ENCODE results near the gene PLXNA4.

The PLXNA4 gene

DNA sequence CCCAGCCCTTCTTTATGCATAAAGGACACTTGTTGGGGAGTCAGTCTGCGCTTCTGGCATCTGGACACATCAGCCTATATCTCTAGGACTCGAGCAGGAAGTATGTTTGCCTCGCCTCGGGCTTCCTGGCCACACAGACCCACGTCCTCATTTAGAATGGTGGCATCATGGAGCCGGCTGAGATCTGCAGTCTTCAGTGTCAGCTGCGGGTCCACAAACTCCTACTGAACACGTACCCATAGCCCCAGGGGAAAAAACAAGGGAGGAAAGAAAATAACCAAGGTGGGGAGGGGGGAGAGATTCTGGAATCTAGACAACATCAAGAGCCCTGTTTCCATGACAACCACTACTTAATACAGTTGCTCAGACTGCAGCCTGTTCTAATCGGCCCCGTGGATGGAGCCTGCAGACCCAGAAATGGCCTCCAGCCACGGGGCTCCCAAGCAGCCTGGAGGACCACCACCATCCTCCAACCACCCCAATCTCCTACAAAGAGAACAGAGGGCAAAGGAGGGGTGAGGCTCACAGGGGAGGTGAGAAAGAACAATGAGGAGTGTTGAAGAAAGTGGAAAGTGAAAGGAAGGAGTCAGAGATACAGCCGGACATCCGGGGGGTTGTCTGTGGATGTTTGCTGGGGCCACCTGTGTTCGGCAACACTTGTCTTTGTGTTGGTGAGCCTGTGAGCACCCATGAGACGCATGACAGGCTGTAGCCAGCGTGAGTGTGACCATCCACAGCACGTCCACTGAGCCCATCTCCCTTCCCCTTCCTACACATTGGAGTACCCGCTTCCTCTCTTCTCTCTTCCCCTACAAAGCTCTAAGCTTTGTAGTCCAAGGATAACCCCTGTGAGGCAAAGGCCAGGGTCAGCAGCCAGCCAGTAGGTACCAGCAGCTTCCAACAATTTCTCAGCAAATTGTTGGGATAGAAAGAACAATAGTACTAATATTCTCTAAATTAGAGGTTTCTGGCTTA lies 141.0 kb downstream of the PLXNA4 start:
- DNase-seq = peak in 1 of 2 experiments; percentile 4

DNA sequence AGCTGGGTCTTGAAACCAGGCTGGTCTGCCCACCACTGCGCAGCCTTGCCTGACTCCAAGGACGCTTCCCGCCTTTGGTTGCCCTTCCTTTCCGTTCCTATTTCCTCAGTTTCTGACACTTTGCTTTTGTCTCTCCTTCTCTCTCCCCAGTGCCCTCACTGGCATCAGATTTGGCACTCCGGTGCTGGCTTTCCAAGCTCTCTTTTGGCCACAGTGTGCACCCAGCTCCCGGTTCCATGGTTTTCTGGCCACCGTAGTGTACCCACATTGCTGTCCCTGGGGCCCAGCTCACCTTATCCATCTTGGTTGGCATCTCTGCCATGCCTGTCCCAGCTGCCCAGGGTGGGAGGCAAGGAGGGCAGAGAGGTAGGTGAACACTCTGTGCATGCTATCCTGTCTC lies 142.2 kb downstream of the PLXNA4 start:
- DNase-seq = no peak

DNA sequence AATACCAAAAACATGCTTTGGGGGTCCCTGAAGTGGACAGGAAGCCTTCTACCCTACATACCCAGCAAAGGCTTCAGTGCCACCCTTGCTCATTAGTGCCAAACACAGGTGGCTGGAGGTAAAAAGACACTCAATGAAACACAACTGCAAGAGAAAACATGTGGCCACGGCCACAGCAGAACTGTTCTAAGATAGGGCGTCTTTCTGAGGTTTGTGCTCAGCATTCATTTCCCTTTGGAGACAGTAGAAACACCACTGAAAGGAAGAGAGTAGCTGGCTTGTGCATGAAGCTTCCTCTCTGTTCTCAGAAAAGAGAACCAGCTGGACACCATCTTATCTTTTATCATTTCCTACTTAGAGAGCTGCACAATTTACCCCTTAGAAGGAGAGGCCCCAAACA lies 143.0 kb downstream of the PLXNA4 start:
- no peak for DNase-seq

DNA sequence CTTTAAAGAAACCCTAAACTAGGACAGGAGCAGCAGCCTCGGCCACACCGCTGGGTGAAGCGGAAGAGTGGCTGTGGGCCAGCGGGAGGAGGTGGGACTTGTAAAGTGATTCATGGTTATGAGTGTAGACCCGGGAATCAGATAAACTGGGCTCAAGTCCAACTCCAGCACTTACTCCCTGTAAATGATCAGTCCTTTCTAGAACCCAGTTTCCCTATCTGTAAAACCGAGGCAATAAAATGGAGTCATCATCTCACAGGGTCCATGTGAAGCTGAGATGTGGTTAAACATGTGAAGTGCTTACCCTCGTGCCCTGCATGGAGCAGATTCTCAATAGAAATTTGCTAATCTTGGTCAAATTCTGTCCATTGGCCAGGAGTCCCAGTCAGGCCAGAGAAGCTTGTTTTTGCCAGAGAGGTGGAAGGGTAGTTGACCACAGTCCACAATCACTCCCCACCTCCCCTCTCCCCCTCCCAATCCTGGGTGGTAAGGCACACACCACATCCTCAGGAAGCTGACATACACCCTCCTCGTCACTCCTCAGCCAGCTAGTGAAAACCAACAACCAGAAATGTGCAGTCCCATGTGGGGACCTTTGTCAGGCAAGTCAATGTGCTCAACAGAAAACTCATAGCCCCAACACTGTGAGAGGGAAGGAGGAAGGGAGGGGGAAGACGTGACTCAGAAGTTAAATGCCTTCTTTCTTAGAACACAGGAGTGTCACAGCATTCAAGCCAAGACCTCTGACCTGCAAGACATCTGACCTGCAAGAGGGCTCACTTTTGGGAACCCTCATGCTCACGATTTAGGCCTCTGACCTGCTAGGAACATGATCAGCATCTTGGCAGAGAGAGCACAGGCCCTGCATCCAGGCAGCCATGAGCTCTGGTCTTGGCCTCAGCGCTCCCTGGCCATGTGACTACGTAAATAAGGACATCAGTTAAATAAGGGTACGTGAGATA lies 145.1 kb downstream of the PLXNA4 start:
- DNase-seq = peak; percentile 25 to 31

DNA sequence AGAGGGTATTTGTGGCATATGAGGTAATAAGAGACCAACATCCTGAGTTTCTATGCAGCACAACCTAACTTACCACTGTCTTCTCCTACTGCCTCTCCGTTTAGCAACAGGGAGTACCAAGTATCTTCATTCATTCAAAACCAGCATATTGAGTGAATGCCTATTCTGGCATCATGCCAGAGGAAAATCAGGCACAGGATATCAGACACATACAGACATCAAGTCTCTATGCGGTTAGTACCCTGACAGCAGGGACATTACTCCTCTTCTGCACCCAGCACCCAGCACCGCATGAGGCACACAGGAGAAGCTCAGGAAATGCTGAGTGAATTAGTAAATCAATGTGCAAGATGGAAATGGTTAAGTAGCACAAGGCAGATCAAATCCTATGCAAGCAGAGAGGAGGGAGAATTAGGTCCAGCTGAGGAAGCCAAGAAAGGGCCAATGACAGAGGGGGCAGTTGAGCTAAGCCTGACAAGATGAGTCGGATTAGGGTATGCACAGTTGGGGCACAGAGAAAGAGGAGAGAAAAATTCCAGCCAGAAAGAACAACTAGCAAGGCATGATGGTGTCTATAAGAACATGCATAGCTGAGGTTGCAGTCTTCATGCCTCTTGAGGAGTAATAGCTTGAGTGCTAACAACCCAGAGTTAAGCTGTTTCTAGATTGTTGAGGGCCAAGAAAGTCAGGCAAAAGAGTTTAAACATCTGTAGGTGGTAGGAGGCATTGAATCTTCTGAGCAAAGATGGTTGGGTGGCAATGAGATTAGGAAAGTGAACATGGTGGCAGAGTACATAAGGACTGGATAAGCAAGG lies 146.0 kb downstream of the PLXNA4 start:
- peak in 1 of 2 experiments; percentile 38 for DNase-seq

DNA sequence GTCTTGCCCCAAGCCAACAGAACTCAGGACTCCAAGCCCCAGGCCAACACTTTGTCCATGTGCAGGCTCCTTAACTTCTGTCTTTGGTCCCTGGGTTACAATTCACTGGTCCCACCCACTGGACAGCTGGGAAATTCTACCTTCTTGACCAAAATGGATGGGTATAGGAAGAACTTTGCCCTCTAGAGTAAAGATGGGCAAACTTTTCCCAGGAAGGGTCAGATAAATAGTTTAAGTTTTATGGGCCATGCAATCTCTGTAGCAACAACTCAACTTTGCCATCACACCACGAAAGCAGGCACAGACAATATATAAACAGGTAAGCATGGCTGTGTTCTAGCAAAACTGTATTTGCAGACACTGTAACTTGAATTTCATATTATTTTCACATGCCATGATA lies 147.1 kb downstream of the PLXNA4 start:
- DNase-seq = no peak

DNA sequence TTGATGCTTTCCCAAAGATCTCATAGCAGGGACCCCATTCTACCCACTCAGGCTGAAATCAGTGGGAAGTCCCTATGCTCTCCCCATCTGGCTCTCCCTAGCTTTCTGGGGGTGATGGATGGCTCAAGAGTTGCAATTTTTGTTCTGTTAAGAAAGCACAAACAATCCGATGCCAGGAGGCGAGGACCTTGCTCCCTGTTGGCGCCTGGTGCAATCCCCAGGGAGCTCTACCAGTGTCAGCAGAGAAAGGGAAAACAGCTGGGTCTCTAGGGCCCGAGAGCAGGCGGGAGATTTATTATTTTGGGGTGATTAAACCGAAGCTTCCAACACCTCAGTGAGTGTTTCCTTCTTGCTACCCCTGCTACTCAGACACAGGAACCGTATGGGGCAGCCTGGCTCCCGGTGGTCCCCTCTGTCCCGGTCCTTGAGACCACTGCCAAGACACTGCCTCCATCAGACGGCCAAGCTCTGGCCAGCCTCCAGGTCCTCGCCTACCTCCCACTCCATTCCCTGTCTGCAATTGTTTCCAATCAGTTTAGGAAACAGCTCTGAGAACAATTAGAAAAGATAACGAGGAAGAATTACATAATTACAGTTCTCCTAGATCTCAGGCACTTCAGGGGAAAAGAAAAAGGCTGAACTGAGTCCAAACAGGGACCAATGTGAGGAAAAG lies 147.9 kb downstream of the PLXNA4 start:
- DNase-seq = no peak

DNA sequence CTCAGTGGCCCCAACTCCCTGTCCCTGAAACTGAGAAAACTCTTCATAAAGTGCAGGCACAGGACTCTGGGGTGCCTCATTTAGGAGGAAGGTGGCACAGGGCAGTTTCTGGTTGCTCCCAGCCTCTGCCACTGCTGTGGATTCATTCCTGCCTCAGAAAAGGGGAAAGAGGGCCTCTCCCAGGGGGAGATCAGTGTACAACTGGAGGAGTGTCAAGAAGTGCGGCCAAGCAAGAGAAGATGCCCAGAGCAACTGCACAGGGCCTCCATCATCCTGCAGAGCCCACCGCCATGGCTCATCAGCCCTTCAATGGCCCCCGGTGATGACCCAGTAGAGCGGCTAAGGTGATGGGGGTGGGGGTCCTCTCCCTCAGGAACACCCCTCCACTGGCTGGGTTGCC lies 150.3 kb downstream of the PLXNA4 start:
- DNase-seq = no peak

DNA sequence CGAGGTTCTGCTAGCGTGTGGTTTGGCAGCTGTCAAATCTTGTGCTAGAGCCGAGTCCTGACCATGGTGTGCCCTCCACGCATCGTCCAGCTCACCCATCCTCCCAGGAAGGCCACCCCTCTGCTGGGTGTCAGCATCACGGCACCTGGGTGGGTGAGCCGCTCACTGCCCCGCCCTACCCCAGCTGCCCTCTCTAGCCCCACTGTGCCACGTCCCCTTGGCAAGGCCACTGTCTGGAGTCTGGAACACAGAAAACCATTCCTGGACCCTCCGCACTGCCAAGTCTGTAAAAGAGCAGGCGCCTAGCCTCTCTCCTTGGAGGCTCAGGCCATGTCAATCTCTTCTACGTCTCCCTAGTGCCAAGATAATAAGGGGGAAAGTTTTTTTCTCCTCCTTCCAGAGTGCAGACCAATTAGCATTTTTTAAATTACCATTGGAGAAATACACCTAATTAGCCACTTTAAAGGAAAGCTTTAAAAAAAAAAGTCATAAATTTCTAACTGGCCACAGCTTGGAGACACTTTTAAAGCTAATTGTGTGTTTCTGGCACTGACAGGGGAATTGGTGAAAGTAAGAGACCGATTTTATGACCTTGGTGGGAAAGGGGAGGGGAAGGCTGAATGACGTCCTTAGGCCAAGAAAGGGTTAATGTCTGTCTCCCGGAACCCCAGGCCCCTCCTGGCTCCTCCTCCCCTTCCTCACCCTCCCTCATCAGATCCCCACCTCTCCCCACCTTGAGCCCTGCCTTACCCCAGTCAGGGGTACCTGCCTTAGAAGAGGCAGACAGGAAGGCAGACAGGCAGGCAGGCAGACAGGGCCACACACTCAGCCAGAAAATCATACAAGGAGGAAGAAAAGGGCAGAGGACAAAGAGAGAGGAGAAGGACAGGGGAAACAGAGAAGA lies 151.2 kb downstream of the PLXNA4 start:
- DNase-seq = no peak

DNA sequence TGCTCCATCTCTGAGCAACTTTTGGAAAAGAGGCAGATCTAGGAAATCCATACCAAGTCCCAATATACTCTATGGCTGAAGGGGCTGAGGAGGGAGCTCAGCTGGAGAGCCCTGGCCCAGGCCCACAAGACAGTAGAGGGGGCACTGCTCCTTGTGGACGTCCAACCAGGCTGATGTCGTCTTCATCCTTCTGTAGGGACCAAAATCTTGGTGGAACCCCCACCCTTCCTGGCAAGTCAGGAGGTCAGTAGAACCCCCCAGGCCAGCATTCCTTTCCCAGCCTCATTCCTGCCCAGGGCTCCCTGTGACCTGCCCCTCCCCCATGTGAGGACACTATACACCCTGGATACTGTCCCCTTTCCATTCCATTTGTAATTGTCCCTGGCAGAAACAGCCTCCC lies 152.0 kb downstream of the PLXNA4 start:
- no peak for DNase-seq

DNA sequence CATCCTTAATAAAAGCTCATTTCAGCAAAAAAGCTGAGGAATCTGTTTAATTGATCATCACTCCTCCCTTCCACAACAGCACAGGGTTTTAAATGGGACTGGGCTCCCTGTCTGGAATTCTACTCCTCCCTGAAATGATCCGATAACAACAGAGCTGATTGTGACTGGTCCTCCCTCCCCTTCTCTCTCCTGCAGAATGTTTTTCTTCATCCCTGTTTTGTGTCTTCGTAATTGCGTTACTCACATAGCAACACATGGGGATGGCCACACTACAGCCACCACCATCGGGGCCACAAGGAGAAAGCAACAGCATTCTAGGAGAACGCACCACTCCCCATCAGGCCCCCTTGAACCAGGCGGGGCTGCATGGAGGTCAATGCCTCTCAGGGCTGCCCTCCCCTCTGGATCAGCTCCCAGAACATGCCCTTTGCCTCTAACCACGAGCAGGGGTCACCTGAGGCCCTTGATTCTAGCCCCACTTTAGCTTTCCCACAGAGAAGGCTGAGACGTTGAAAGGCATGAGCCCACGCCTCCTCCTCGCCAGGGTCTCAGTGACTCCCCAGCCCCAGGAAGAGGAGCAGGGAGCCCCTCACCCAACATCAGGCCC lies 152.6 kb downstream of the PLXNA4 start:
- no peak for DNase-seq

DNA sequence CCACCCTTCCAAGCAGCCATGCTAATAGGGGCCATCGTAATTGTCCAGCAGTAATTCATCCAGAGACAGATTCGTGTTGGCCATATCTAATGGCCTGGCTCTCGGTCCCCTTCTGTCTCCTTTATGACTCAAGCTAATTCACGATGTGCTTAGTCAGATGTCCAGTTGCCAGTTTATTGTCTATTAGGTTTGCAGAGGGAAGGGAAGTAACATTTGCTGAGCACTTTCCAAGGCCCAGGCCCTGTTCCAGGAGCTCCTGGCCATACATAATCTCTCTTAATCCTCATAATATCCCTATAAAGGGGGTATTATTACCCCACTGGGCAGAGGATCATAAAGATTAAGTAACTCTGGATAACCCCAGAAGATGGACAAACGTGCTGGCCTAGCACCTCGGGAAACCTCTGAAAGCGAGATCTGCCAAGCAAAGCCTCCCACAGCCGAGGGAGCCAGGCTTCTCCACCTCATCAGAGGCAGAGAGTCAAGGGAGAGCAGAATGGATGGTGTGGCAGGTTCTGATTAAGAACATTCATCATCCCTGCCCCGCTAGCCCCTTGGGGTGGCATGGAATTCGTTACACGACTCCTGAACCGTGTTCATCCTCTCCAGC lies 153.7 kb downstream of the PLXNA4 start:
- DNase-seq = no peak

DNA sequence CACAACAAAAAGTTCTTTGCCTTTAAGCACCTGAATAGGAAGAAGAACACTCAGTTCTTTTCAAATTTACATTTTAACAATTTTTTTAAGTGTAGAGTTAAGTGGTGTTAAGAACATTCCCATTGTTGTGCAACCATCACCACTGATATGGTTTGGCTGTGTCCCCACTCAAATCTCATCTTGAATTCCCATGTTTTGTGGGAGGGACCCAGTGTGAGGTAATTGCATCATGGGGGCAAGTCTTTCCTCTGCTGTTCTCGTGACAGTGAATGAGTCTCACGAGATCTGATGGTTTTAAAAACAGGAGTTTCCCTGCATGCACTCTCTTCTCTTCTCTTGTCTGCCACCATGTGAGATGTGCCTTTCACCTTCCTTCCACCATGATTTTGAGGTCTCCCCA lies 155.7 kb downstream of the PLXNA4 start:
- no peak for DNase-seq

DNA sequence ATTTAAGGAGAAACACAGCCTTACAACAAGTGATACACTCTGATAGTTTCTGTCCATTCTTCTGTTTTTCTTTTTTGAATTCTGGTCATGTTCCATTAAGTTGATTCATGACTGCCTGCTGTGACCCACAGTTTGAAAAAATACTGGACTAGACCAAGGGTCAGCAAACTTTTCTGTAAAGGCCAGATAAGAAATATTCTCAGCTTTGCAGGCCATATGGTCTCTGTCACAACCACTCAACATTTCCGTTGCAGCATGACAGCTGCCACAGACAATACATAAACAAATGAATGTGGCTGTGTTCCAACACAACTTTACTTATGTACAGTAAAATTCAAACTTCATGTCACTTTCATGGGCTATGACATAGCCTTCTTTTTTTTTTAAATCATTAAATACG lies 156.7 kb downstream of the PLXNA4 start:
- no peak for DNase-seq

DNA sequence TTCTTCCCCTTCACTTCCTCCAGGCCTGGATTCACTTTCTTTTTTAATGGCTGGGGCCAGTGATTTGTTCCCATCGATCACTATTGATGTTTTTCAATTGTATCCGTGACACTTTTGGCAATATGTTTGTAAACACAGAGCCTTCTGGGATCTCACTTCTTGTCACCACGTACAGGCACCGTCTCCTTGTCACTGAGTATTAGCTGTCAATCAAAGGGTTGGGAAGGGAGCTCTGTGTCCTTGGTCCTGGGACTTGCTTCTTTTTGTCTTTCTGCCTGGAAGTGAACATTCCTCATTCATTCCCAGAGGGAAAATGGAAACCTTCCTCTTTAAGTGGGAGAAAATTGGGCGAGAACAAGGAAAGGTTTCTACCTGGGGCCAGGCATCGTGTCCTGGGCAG lies 157.4 kb downstream of the PLXNA4 start:
- no peak for DNase-seq

DNA sequence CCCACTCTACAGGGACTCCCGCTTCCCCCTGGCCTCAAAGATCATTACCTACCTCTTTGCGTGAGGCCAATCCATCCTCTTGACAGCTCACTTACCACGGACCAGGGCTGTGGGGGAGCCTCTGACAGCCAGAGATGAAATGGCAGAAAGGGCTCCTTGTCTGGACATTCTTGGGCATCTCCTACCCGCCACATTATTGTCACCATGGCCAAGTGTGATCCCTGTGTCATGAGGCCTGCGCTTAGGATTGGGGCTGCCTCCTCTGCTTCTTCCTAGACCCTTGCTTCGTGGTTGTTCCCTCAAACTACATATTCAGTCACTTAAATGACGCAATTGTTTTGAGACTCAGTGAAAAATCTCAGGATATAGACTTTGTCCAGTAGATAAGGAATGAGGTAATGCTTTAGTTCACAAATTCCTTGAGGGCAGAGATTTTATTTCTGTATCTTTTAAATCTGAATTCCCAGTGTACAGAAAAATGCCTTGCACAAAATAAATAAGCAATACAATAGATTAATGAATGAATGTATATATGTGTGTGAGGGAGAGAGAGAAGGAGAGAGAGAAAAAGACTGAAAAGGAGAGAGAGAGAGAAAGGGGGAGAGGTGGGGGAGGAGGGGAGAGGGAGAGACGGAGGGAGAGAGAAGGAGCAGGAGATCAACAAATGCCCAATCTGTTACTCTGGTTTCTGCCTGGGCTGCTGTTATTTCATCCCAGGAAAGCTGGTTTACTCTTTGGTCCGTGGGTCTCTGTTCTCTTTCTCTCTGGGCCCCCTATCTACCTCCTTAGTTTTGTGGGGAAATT lies 159.0 kb downstream of the PLXNA4 start:
- no peak for DNase-seq

DNA sequence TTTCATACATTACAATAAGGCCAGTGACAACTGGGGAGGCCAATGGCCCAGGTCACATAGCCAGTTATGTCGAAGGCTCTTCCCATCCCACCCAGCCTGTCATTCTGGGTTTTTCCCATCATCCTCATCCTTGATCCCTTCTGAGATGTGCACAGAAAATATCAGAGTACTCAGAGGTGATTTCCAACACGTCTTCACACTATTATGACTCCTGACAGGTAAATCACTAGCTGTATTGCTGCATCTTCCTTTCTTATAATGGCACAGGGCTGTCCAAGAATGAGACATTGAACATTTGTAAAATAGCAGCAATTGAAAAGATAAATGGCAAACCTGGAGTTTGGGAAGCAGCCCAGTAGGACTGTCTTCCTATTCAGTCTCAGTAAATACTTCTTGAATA lies 159.9 kb downstream of the PLXNA4 start:
- DNase-seq = no peak

DNA sequence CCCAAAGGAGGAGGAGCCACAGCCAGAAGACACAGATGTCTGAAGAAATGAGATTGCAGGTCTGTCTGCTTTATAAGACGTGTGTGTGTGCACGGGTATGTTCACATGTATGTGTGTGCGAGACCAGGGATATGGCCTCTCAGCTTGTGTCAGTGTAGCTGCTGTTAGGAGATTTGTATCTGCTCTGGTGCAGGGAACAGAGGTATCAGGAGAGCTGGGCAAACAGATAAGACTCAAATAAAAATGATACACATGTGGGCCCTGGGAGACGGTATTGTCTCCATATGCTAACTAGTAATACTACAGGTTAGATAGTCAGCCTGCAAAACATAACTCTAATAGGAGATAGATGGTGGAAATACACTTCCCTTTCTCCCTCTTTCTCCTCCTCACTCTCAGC lies 161.0 kb downstream of the PLXNA4 start:
- no peak for DNase-seq

DNA sequence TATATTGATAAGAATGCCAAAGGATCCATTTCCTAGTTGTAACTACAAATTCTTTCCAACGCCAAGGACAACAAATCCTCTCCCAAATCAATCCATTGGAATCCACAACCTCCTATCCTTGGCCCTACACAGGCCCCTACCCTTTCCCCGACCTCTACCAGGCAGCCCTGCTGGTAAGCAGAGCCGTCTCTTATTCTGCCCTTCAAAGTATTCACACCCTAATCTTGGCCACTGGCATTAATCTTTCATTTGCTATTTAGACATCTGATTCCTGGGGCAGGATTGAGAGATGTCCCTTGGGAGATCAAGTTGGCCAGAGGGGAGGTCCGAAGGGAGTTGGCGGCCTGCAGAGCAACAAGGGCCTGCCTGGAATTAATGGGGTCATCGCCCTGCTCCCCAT lies 161.4 kb downstream of the PLXNA4 start:
- no peak for DNase-seq
